A549 treated with dexamethasone at 1 μM for 4 hours (cell line): Measurements from ENCODE around the gene TRAP1. TPM values are rescaled to one million over a fixed set of nuclear protein-coding genes. Genes with fewer than 3 reads are reported as not detected.

Experiments used
- total RNA-seq: library from RNA; stranded (reverse); fragments of 200-300 nt; extraction: Qiagen RNA extraction; gene quantifications from 5 replicates; pipeline ENCODE4 v1.2.3, GENCODE V29; 2022

Gene TRAP1
- 104 to 143 TPM (median 140 TPM) in 5 replicates for total RNA-seq

DNA sequence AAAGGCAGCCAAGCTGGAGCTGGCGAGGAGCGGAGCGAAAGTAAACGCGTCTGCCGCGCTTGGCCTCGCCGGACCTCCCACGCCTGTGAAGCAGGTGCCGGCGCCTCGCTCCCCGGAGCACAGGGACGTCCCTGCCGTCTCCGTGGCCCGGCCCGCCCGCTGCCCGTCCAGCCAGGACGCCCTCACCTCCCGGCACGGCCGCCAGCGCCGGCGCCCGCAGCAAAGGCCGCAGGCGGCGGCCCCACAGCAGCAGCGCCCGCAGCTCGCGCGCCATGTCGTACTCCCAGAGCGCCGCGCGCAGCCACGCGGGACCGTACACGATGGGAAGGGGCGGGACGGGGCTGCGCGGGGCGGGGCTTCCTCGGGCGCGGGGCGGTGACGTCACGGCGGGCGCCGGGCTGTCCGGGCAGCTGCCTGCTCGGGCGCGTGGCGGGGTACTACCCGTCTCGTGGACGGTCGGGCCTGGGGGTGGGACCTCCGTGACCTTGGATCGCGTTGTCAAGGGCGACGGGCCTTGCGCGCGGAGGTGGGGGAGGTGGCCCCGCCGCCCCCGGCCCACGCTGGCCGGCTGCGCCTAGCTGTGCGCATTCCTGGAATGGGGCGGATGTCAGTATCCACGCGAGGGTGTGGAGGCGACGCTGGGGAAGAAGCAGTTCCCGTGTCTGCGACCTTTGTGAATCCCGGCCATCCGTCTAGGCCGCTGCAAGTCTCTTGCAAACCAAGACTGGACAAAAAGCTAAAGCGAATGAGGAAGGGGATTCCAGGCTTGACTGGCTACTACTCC is at the start of gene TRAP1:
Gene TRAP1 (minus strand): TSS at position 290 of the 784 bp plus-strand sequence. CDS start 16 bp downstream, at position 274.

DNA sequence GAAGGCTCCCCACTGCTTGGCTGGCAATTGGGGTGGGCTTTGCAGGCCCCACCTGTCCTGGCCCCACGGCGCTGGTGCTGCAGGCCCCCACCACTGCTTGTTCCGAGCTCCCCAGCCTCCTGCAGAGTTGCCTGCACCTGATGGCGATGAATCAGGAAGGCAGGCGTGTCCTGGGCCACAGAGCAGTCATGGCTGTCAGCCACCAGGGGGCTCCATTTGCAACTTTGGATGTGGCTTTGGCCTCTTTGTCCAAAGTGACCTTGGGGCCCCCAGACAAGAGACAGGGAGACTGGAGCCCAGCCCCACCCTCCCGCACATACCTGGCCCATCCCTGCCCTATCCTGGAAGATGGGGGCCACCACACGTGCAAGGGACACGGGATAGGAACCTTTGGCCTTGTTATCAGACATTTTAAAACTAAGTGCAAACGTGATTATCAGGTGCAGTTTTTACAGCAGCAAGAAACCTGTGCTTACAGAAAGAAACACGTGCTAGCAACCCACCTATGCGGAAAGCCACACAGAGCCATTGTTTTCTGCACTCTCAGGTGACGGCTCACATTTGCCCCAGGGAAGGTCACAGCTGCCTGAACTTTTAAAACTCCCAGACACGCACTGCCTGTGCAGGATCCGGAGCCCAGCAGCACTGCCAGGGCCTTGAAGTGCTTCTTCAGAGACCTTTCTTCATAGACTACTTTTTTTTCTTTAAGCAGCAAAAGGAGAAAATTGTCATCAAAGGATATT is 62.9 kb downstream of the TRAP1 start, which contains the start of gene DNASE1:
Gene DNASE1 (plus strand): TSS at position 443 of the 743 bp plus-strand sequence. CDS start 683 bp downstream, outside the sequence.

DNA sequence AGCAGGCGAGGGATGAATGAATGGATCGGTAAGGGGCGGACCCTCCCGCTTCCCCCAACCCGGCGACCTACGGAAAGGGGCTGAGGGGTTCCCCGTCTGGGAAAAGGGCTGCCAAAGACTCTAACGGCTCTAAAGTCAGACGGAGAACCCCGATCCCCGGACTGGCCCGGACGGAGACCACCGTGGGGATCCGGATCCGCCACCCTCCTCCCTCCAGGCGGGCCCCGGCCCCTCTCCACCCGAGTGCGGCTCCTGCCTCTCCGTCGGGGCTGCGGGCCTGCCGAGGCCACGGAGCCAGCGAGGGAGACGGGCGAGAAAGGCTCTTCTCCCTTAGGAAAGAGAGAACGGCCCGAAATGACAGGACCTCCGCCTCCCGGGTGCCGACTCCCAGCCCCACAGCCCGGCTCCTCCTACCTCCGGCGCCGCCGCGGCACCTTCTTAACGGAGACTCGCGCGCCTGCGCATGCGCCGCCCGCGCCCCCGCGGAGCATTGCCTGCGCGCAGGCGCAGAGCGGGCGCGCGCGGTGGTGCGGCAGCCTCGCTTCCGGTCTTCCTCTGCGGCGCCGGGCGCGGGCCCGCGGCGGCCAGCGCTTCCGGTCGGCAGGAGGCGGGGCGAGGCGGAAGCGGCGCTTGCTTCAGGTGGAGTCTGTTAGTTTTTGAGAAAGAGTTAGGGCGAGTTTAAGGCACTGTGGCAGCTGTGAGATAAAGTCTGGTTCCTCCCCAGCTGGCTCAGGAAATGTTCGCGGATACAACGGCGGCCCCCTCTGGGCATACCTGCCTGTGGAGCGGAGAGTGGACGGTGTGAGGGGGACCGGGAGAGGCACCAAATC is 106.0 kb downstream of the TRAP1 start, which contains the start of gene SLX4:
Gene SLX4 (minus strand): TSS at position 461 of the 830 bp plus-strand sequence. CDS start 2,642 bp downstream, outside the sequence.

Other genes starting within 250 kb of the TRAP1 start
- not detected in 5 replicates for gene C16orf90, start 222.0 kb downstream of the TRAP1 start, total RNA-seq
- 19.0 to 24.2 TPM (median 20.4 TPM) in 5 replicates for gene CLUAP1, start 216.5 kb downstream of the TRAP1 start, total RNA-seq
- gene NLRC3, start 140.1 kb downstream of the TRAP1 start, total RNA-seq = 0.01 to 0.05 TPM (median 0.02 TPM) in 4 of 5 replicates, not detected in the other
- 3.4 to 6.6 TPM (median 5.8 TPM) in 5 replicates for gene SLX4, start 105.9 kb downstream of the TRAP1 start, total RNA-seq
- gene DNASE1, start 62.8 kb downstream of the TRAP1 start, total RNA-seq = 1.6 to 4.2 TPM (median 3.9 TPM) in 5 replicates
- 12.1 to 22.9 TPM (median 21.2 TPM) in 5 replicates for gene CREBBP, start 163.2 kb upstream of the TRAP1 start, total RNA-seq